PC-3 (cell line): ENCODE measurements around the gene MRPL28. TPM values are rescaled to one million over a fixed set of nuclear protein-coding genes. Genes with fewer than 3 reads are reported as not detected.

Experiments
- ATAC-seq: fragments of 200-7000 bp; cut with Tn5 transposase; 2 replicates; pipeline ENCODE4 v1.9.1; 2020; ENCODE audit warnings: mild to moderate bottlenecking, moderate library complexity
- BruUV-seq: library from RNA; stranded (reverse); fragments of 400-500 nt; replicated peaks from 2 replicates; lab custom pipeline; 2021; lab: Mats Ljungman, UMichigan
- CTCF ChIA-PET: fragments of 300-600 bp; sonication (Branson Sonifier 250); formaldehyde crosslinking; loops from one replicate; lab custom pipeline; 2022; ENCODE audit warnings: antibody characterized with exemption; lab: Charles Lee
- POLR2A ChIA-PET: fragments of 300-600 bp; sonication (Branson Sonifier 250); formaldehyde crosslinking; loops from one replicate; lab custom pipeline; 2022; ENCODE audit warnings: antibody characterized with exemption; ENCODE audit not compliant: unreplicated experiment; lab: Charles Lee
- DNase-seq: peaks from one replicate; pipeline ENCODE4 v3.0.0-alpha.2; 2015
- H2AFZ ChIP-seq: fragments of 300-600 bp; sonication (generic); 2 replicates; pipeline ENCODE4 v1.6.0; 2016; ENCODE audit warnings: antibody characterized with exemption, low read length
- H3F3A ChIP-seq: fragments of 300-600 bp; sonication (generic); one replicate; pipeline ENCODE4 v1.6.0; 2017; ENCODE audit warnings: antibody characterized with exemption, low read length, control low read depth, mild to moderate bottlenecking; ENCODE audit not compliant: unreplicated experiment
- H3K27ac ChIP-seq: fragments of 300-600 bp; sonication (generic); 2 replicates; pipeline ENCODE4 v1.5.1; 2016; ENCODE audit warnings: mild to moderate bottlenecking, low read length
- H3K27me3 ChIP-seq: fragments of 300-600 bp; sonication (generic); 2 replicates; pipeline ENCODE4 v1.6.1; 2016; ENCODE audit warnings: low read length, mixed read lengths
- H3K36me3 ChIP-seq: fragments of 300-600 bp; sonication (generic); 2 replicates; pipeline ENCODE4 v1.6.1; 2016; ENCODE audit warnings: low read depth, mixed run types, low read length, mixed read lengths
- H3K4me1 ChIP-seq: fragments of 300-600 bp; sonication (generic); 2 replicates; pipeline ENCODE4 v1.5.1; 2016; ENCODE audit warnings: low read length; ENCODE audit not compliant: insufficient read depth
- H3K4me2 ChIP-seq: fragments of 300-600 bp; sonication (generic); 2 replicates; pipeline ENCODE4 v1.6.0; 2016; ENCODE audit warnings: low read length
- H3K4me3 ChIP-seq: fragments of 300-600 bp; sonication (generic); 2 replicates; pipeline ENCODE4 v1.5.1; 2016; ENCODE audit warnings: mild to moderate bottlenecking, low read length, mixed read lengths
- H3K79me2 ChIP-seq: fragments of 300-600 bp; sonication (generic); 2 replicates; pipeline ENCODE4 v1.6.1; 2017; ENCODE audit warnings: low read length, mixed read lengths
- H3K9ac ChIP-seq: fragments of 300-600 bp; sonication (generic); 2 replicates; pipeline ENCODE4 v1.6.0; 2016; ENCODE audit warnings: mild to moderate bottlenecking, low read length
- H3K9me2 ChIP-seq: fragments of 300-600 bp; sonication (generic); replicated peaks from 2 replicates; pipeline ENCODE4 v1.6.1; 2016; ENCODE audit warnings: mixed run types, low read length, mixed read lengths
- H3K9me3 ChIP-seq: fragments of 300-600 bp; sonication (generic); 2 replicates; pipeline ENCODE4 v1.6.1; 2016; ENCODE audit warnings: low read length, mixed read lengths
- H4K20me1 ChIP-seq: fragments of 300-600 bp; sonication (generic); 2 replicates; pipeline ENCODE4 v1.6.1; 2016; ENCODE audit warnings: low read length, mixed read lengths
- CTCF ChIP-seq: fragments of 300-600 bp; sonication (generic); conservative IDR thresholded peaks from 2 replicates; pipeline ENCODE4 v1.5.1; 2017; ENCODE audit warnings: antibody characterized with exemption, low read depth, mild to moderate bottlenecking, low read length
- EZH2 ChIP-seq: fragments of 300-600 bp; sonication (generic); IDR thresholded peaks from one replicate; pipeline ENCODE4 v1.6.1; 2017; ENCODE audit warnings: antibody characterized with exemption, mild to moderate bottlenecking, low read length; ENCODE audit not compliant: unreplicated experiment
- EZH2phosphoT487 ChIP-seq: fragments of 300-600 bp; sonication (generic); IDR thresholded peaks from 2 replicates; pipeline ENCODE4 v1.6.1; 2018; ENCODE audit warnings: mild to moderate bottlenecking, antibody characterized with exemption, low read length, borderline replicate concordance
- intact Hi-C: fragments of 100-400 bp; cut with micrococcal nuclease; formaldehyde crosslinking; loops from 2 replicates; pipeline ENCODE4 v1.9.0; 2023
- total RNA-seq: library from RNA; depleted of rRNA; stranded (reverse); fragments of >200 nt; gene quantifications from 2 replicates; pipeline ENCODE4 v1.2.3, GENCODE V29; 2014

Gene MRPL28
- total RNA-seq, 1 experiment from 2014 or later: 154 TPM

- intact Hi-C loops: no loop called here
- BruUV-seq: no TSS peak
- ATAC-seq (no peak), DNase-seq (no peak)
- H4K20me1 ChIP-seq: no peaks in the 10 kb centered on the region
- H2AFZ ChIP-seq: no peak overlapping the region
- TF ChIP-seq CTCF: no peak
- TF ChIP-seq EZH2: no peak
- no peak for TF ChIP-seq EZH2phosphoT487
- H3K4me2 ChIP-seq: no peak overlapping the region
- H3K9ac ChIP-seq: no peak overlapping the region
- no peaks in the 10 kb centered on the region for H3K36me3 ChIP-seq
- H3K9me3 ChIP-seq: no peaks in the 10 kb centered on the region
- no peaks in the 10 kb centered on the region for H3K9me2 ChIP-seq
- H3K27ac ChIP-seq: no peak overlapping the region
- H3K4me1 ChIP-seq: peaks cover 2% of the 10 kb centered on the region; the same call in 1 of the 2 replicates
- ChIA-PET CTCF (no interaction called here), POLR2A (no interaction called here)
- no peaks in the 10 kb centered on the region for H3K79me2 ChIP-seq
- no peak overlapping the region for H3K4me3 ChIP-seq
- no peaks in the 10 kb centered on the region for H3F3A ChIP-seq
- H3K27me3 ChIP-seq: no peaks in the 10 kb centered on the region
Observed at GRCh38 chr16:359067-359763, 11.1 kb downstream of the MRPL28 start.

- TF ChIP-seq EZH2phosphoT487 (no peak), EZH2 (no peak), CTCF (no peak)
- H3K9me2 ChIP-seq: no peaks in the 10 kb centered on the region
- no peaks in the 10 kb centered on the region for H3K36me3 ChIP-seq
- no peaks in the 10 kb centered on the region for H3K27me3 ChIP-seq
- intact Hi-C loops: no loop called here
- H3K4me1 ChIP-seq: peaks cover 5% of the 10 kb centered on the region; the same call in 1 of the 2 replicates
- ATAC-seq (no peak), DNase-seq (no peak)
- no peak overlapping the region for H3K4me2 ChIP-seq
- no peak overlapping the region for H2AFZ ChIP-seq
- H3K9ac ChIP-seq: no peak overlapping the region
- H3F3A ChIP-seq: no peaks in the 10 kb centered on the region
- H3K4me3 ChIP-seq: no peak overlapping the region
- no peaks in the 10 kb centered on the region for H4K20me1 ChIP-seq
- BruUV-seq: no TSS peak
- POLR2A ChIA-PET: no interaction called here
- CTCF ChIA-PET: no interaction called here
- H3K27ac ChIP-seq: no peak overlapping the region
- peaks cover 2% of the 10 kb centered on the region for H3K79me2 ChIP-seq
- H3K9me3 ChIP-seq: no peaks in the 10 kb centered on the region
Observed at GRCh38 chr16:356741-357140, 13.6 kb downstream of the MRPL28 start.

GRCh38 chr16:354971-355461 lies 15.3 kb downstream of the MRPL28 start:
- ChIA-PET POLR2A (no interaction called here), CTCF (no interaction called here)
- H3K79me2 ChIP-seq: peaks cover 19% of the 10 kb centered on the region
- no peak for DNase-seq
- no peak overlapping the region for H3K4me2 ChIP-seq
- ATAC-seq: no peak
- H4K20me1 ChIP-seq: no peaks in the 10 kb centered on the region
- TF ChIP-seq CTCF: no peak
- H3K4me1 ChIP-seq: peaks cover 5% of the 10 kb centered on the region; the same call in 1 of the 2 replicates
- no peaks in the 10 kb centered on the region for H3K9me2 ChIP-seq
- H3K9ac ChIP-seq: no peak overlapping the region
- no peaks in the 10 kb centered on the region for H3K36me3 ChIP-seq
- no peaks in the 10 kb centered on the region for H3K9me3 ChIP-seq
- no peak overlapping the region for H3K4me3 ChIP-seq
- intact Hi-C loops: no loop called here
- no peak overlapping the region for H3K27ac ChIP-seq
- no TSS peak for BruUV-seq
- H2AFZ ChIP-seq: no peak overlapping the region
- H3K27me3 ChIP-seq: no peaks in the 10 kb centered on the region
- no peaks in the 10 kb centered on the region for H3F3A ChIP-seq
